Measurements from ENCODE around the gene ZSCAN22. TPM values are rescaled to one million over a fixed set of nuclear protein-coding genes. Genes with fewer than 3 reads are reported as not detected.

ZSCAN22 gene
- total and polyA plus RNA-seq, 2 of the 13 experiments (the other 11 are each of a cell fraction or from before 2014, with no cell fraction given), result 2.5 to 3.5 TPM

GRCh38 chr19:58326914-58327726, at the start of gene ZSCAN22 (continued):
- TF ChIP-seq ZMYM4 (CRISPR knock-in tag; IDR thresholded peaks at IDR 0.05), result peak; percentile 73; the same call in 1 of the 2 replicates
- no peak for TF ChIP-seq ZBTB3 (CRISPR knock-in tag; IDR thresholded peaks at IDR 0.05; ENCODE audit: borderline replicate concordance, low read depth)
- peak; percentile 59 to 75 for TF ChIP-seq POLR2A (IDR thresholded peaks at IDR 0.05; ENCODE audit: insufficient read depth in 1 of 2, low read depth in 2 of 2, low read length in 2 of 2)
- TF ChIP-seq SSRP1 (CRISPR knock-in tag; IDR thresholded peaks at IDR 0.05), result peak; percentile 31; the same call in 1 of the 2 replicates
- peak; percentile 74; the same call in 1 of the 2 replicates for TF ChIP-seq CENPBD1 (CRISPR knock-in tag; IDR thresholded peaks at IDR 0.05; ENCODE audit: borderline replicate concordance, low read depth)
- TF ChIP-seq HNF4G (IDR thresholded peaks at IDR 0.05; ENCODE audit: borderline replicate concordance, low read depth, low read length), result no peak
- TF ChIP-seq HNF4G (CRISPR knock-in tag; IDR thresholded peaks at IDR 0.05; ENCODE audit: borderline replicate concordance, low read depth), result peak; percentile 78
- peak; percentile 73 for TF ChIP-seq POLR2AphosphoS5 (IDR thresholded peaks at IDR 0.05; ENCODE audit: low read depth, low read length)
- TF ChIP-seq BRCA1 (CRISPR knock-in tag; IDR thresholded peaks at IDR 0.05), result no peak
- peak; percentile 97 for TF ChIP-seq ZNF274 (CRISPR knock-in tag; IDR thresholded peaks at IDR 0.05)
- TF ChIP-seq PHF5A (CRISPR knock-in tag; IDR thresholded peaks at IDR 0.05; ENCODE audit: low read depth, unreplicated experiment), result no peak
- peak; percentile 57 for TF ChIP-seq FOXA3 (CRISPR knock-in tag; IDR thresholded peaks at IDR 0.05)
- TF ChIP-seq ZNF556 (CRISPR knock-in tag; IDR thresholded peaks at IDR 0.05; ENCODE audit: borderline replicate concordance), result peak; percentile 85
- no peak for TF ChIP-seq ZBTB21 (CRISPR knock-in tag; IDR thresholded peaks at IDR 0.05)
- no peak for TF ChIP-seq ZSCAN30 (CRISPR knock-in tag; IDR thresholded peaks at IDR 0.05)
- TF ChIP-seq DR1 (CRISPR knock-in tag; IDR thresholded peaks at IDR 0.05), result peak; percentile 87
- 0 out of 2 replicates have a peak, but pooled peaks have one; percentile 31 for TF ChIP-seq ZBTB7A (CRISPR knock-in tag; IDR thresholded peaks at IDR 0.05)
- no peak for TF ChIP-seq RNF2 (conservative IDR thresholded peaks at IDR 0.05; ENCODE audit: low read depth)
- no peak for TF ChIP-seq HNRNPK (IDR thresholded peaks at IDR 0.05; ENCODE audit: low read depth, low read length, poor library complexity, severe bottlenecking)
- peak; percentile 46 for TF ChIP-seq IKZF4 (CRISPR knock-in tag; IDR thresholded peaks at IDR 0.05; ENCODE audit: borderline replicate concordance, low read depth, not compliant biosample characterization)
- TF ChIP-seq ZNF646 (CRISPR knock-in tag; IDR thresholded peaks at IDR 0.05), result peak; percentile 78; the same call in 1 of the 2 replicates
- TF ChIP-seq ZBTB25 (CRISPR knock-in tag; IDR thresholded peaks at IDR 0.05), result peak; percentile 69; the same call in 1 of the 2 replicates
- TF ChIP-seq HNRNPH1 (optimal IDR thresholded peaks at IDR 0.05; ENCODE audit: low read depth, low read length), result no peak
